Endothelial cell of umbilical vein (primary cell): ENCODE data around the gene PHOSPHO1. TPM values are rescaled to one million over a fixed set of nuclear protein-coding genes. Genes with fewer than 3 reads are reported as not detected.
"Not testable (repeated sequence)": the region's sequence is repeated elsewhere in the genome, so short reads cannot be mapped to it uniquely, and the experiment has no call there.

Experiments used
- BruUV-seq: library from RNA; stranded (reverse); fragments of 400-500 nt; replicated peaks from 2 replicates; lab custom pipeline; 2021; lab: Mats Ljungman, UMichigan
- CTCF ChIA-PET: fragments of 300-600, 350-600 bp; sonication (Branson Sonifier 250); formaldehyde crosslinking; loops from one replicate; lab custom pipeline; 2021; ENCODE audit warnings: antibody characterized with exemption, inconsistent platforms; lab: Charles Lee
- POLR2A ChIA-PET: fragments of 300-600, 350-600 bp; sonication (Branson Sonifier 250); formaldehyde crosslinking; loops from one replicate; lab custom pipeline; 2021; ENCODE audit warnings: antibody characterized with exemption, inconsistent platforms; lab: Charles Lee
- DNase-seq: peaks from one replicate; pipeline ENCODE4 v3.0.0-alpha.2; 2011; ENCODE audit warnings: low read depth, low spot score
- FAIRE-seq: peaks from 2 replicates; lab custom pipeline; 2011; peaks lifted over from hg19 to GRCh38; lab: Jason Lieb, UNC
- H2AFZ ChIP-seq: 2 replicates; pipeline ENCODE4 v1.6.0; 2012; ENCODE audit warnings: low read depth, low read length, control low read depth, inconsistent platforms
- H3K27ac ChIP-seq: 2 replicates; pipeline ENCODE4 v1.5.1; 2011; ENCODE audit warnings: low read depth, mild to moderate bottlenecking, control low read depth, low read length, moderate library complexity; ENCODE audit not compliant: insufficient read depth
- H3K27me3 ChIP-seq, 2 experiments: 2 replicates each; pipeline versions ENCODE4 v1.6.0 to v1.6.1; 2011; ENCODE audit warnings: low read length in 2 of 2, mixed read lengths in 1 of 2; ENCODE audit not compliant: control insufficient read depth in 2 of 2, insufficient read depth in 2 of 2
- H3K36me3 ChIP-seq, 2 experiments: 2 replicates in 1 of 2; 3 replicates in 1 of 2; pipeline ENCODE4 v1.5.1; 2011; ENCODE audit warnings: low read length in 2 of 2, mild to moderate bottlenecking in 1 of 2, moderate library complexity in 1 of 2; ENCODE audit not compliant: control insufficient read depth in 2 of 2, insufficient read depth in 2 of 2; ENCODE audit errors: extremely low read depth in 1 of 2
- H3K4me1 ChIP-seq: 3 replicates; pipeline ENCODE4 v1.5.1; 2011; ENCODE audit warnings: mild to moderate bottlenecking, low read length; ENCODE audit not compliant: control insufficient read depth, insufficient read depth; ENCODE audit errors: extremely low read depth
- H3K4me2 ChIP-seq: 2 replicates; pipeline ENCODE4 v1.6.1; 2011; ENCODE audit warnings: low read length, control low read depth, mixed read lengths; ENCODE audit not compliant: insufficient read depth
- H3K4me3 ChIP-seq, 3 experiments: fragments of 200-600 bp in 1 of 3; sonication (generic), shearing (Covaris generic) in 1 of 3; replicated peaks in 1 of 3; 2 replicates each; pipeline ENCODE4 v1.5.1; 2011 to 2016; ENCODE audit warnings: control low read depth in 3 of 3, low read length in 3 of 3, mild to moderate bottlenecking in 2 of 3, inconsistent platforms in 1 of 3, low read depth in 1 of 3, moderate library complexity in 1 of 3; ENCODE audit not compliant: insufficient read depth in 1 of 3
- H3K79me2 ChIP-seq: 2 replicates; pipeline ENCODE4 v1.6.0; 2012; ENCODE audit warnings: low read length, inconsistent platforms; ENCODE audit not compliant: control insufficient read depth, insufficient read depth
- H3K9ac ChIP-seq: replicated peaks from 2 replicates; pipeline ENCODE3; 2011; ENCODE audit warnings: low read length, control low read depth; ENCODE audit not compliant: insufficient read depth; ENCODE audit errors: extremely low read depth
- H3K9me1 ChIP-seq: replicated peaks from 3 replicates; pipeline ENCODE4 v1.6.0; 2011; ENCODE audit warnings: mild to moderate bottlenecking, low read length; ENCODE audit not compliant: control insufficient read depth, insufficient read depth; ENCODE audit errors: extremely low read depth
- H3K9me3 ChIP-seq: replicated peaks from 2 replicates; pipeline ENCODE4 v1.5.1; 2012; ENCODE audit warnings: low read length, inconsistent platforms; ENCODE audit not compliant: control insufficient read depth, insufficient read depth
- H4K20me1 ChIP-seq: replicated peaks from 2 replicates; pipeline ENCODE3; 2011; ENCODE audit warnings: mild to moderate bottlenecking, low read length; ENCODE audit not compliant: control insufficient read depth, insufficient read depth; ENCODE audit errors: extremely low read depth
- CTCF ChIP-seq, 2 donors: IDR thresholded peaks; 1 replicate in 1 of 2; 2 replicates in 1 of 2; pipeline ENCODE4 v1.5.1; 2011; ENCODE audit warnings: low read length in 2 of 2, mild to moderate bottlenecking in 2 of 2, moderate library complexity in 2 of 2, control low read depth in 1 of 2, inconsistent platforms in 1 of 2, low read depth in 1 of 2; ENCODE audit not compliant: insufficient read depth in 1 of 2; ENCODE audit errors: extremely low read depth in 1 of 2
- EZH2 ChIP-seq: IDR thresholded peaks from 2 replicates; pipeline ENCODE4 v1.6.1; 2012; ENCODE audit warnings: borderline replicate concordance, low read depth, mild to moderate bottlenecking, moderate library complexity, low read length, inconsistent platforms; ENCODE audit not compliant: severe bottlenecking
- FOS ChIP-seq: IDR thresholded peaks from 2 replicates; pipeline ENCODE4 v1.6.1; 2011; ENCODE audit warnings: mild to moderate bottlenecking, low read length, moderate library complexity, borderline replicate concordance; ENCODE audit not compliant: insufficient read depth
- GATA2 ChIP-seq: IDR thresholded peaks from 2 replicates; pipeline ENCODE4 v1.7.0; 2011; ENCODE audit warnings: low read depth, mild to moderate bottlenecking, moderate library complexity, mixed read lengths, low read length; ENCODE audit not compliant: insufficient read length, insufficient read depth
- JUN ChIP-seq: IDR thresholded peaks from 2 replicates; pipeline ENCODE4 v1.6.1; 2011; ENCODE audit warnings: borderline replicate concordance, low read depth; ENCODE audit not compliant: insufficient read length, insufficient read depth
- MAX ChIP-seq: IDR thresholded peaks from 2 replicates; pipeline ENCODE4 v1.6.1; 2011; ENCODE audit not compliant: insufficient read depth, insufficient read length
- MYC ChIP-seq: IDR thresholded peaks from one replicate; pipeline ENCODE4 v1.6.1; 2011; ENCODE audit warnings: mild to moderate bottlenecking, low read depth, low read length
- POLR2A ChIP-seq: IDR thresholded peaks from 2 replicates; pipeline ENCODE4 v1.6.1; 2012; ENCODE audit warnings: low read depth, mild to moderate bottlenecking, control low read depth, low read length
- POLR2AphosphoS5 ChIP-seq: IDR thresholded peaks from 2 replicates; pipeline ENCODE4 v1.6.1; 2012; ENCODE audit warnings: low read depth, mild to moderate bottlenecking, control low read depth, low read length, moderate library complexity; ENCODE audit not compliant: insufficient read depth
- dilution Hi-C: fragments of 300-500 bp; cut with MboI; formaldehyde crosslinking; loops from one replicate; pipeline ENCODE4 v1.15.0; 2019; ENCODE audit warnings: low sequenced_read_pairs; ENCODE audit not compliant: extremely low pct_ligation_motif_present
- intact Hi-C: fragments of 100-400 bp; cut with micrococcal nuclease; formaldehyde crosslinking; loops from one replicate; pipeline ENCODE4 v1.10.0; 2022
- polyA plus RNA-seq, 4 experiments: library from polyadenylated mRNA; depleted of rRNA in 3 of 4; stranded (reverse) in 3 of 4; unstranded in 1 of 4; fragments of >200 nt; gene quantifications; 2 replicates each; pipeline versions ENCODE4 v1.2.1 to v1.2.3, GENCODE V29; 2011 to 2012; ENCODE audit warnings: missing spikeins in 1 of 4
- total RNA-seq: library from RNA; stranded (reverse); gene quantifications from 2 replicates; pipeline ENCODE4 v1.2.3, GENCODE V29; 2021

PHOSPHO1 gene
- total and polyA plus RNA-seq, 2 donors (not counting 3 experiments of a cell fraction or from before 2014, with no cell fraction given): 0.23 TPM; not detected in 1

- dilution Hi-C loops: no loop called here
- CTCF ChIA-PET: interaction anchor here (1.4 to 2.0 kb wide), 2 partner anchors 13 to 42 kb away, joined by 5 to 8 read pairs; no protein-coding TSS in a partner anchor
- Histone ChIP-seq H3K36me3 (no peaks in the 10 kb centered on the region), H3K9me3 (no peaks in the 10 kb centered on the region), H2AFZ (no peak overlapping the region), H3K79me2 (no peaks in the 10 kb centered on the region), H3K4me1 (no peaks in the 10 kb centered on the region), H3K27me3 (no peaks in the 10 kb centered on the region), H3K27ac (no peak overlapping the region), H3K4me3 (no peak overlapping the region), H3K4me2 (no peak overlapping the region), H4K20me1 (no peaks in the 10 kb centered on the region), H3K9me1 (no peaks in the 10 kb centered on the region), H3K9ac (no peak overlapping the region)
- no peak for FAIRE-seq
- TF ChIP-seq EZH2 (no peak), POLR2AphosphoS5 (no peak), GATA2 (no peak), MYC (no peak), CTCF (IDR thresholded peaks at IDR 0.05; ENCODE audit: extremely low read depth in 1 of 2, insufficient read depth in 1 of 2, low read depth in 1 of 2, low read length in 2 of 2) (no peak), JUN (no peak), POLR2A (no peak), FOS (no peak), MAX (no peak)
- DNase-seq: no peak
- POLR2A ChIA-PET: no interaction called here
- BruUV-seq: no TSS peak
- intact Hi-C loops: no loop called here
Observed at GRCh38 chr17:49277638-49278037, 47.1 kb upstream of the PHOSPHO1 start.

GRCh38 chr17:49275981-49276380 lies 45.4 kb upstream of the PHOSPHO1 start:
- H3K27me3 ChIP-seq, H4K20me1 ChIP-seq, intact Hi-C loops, H3K9me1 ChIP-seq, H3K79me2 ChIP-seq, H3K4me1 ChIP-seq, dilution Hi-C loops, FAIRE-seq, H3K27ac ChIP-seq, DNase-seq, H3K9ac ChIP-seq, BruUV-seq, CTCF ChIA-PET, H3K9me3 ChIP-seq, H3K36me3 ChIP-seq, H3K4me2 ChIP-seq, H3K4me3 ChIP-seq, H2AFZ ChIP-seq: not testable (repeated sequence)
- POLR2A ChIA-PET: interaction anchor here (0.6 kb wide), 1 partner anchor 1520 kb away, joined by 5 read pairs; no protein-coding TSS in a partner anchor
